Suprapubic skin (tissue), 4 donors: ENCODE measurements around the gene MAPK7.

Experiments
- EP300 ChIP-seq: sonication (generic); formaldehyde crosslinking; IDR thresholded peaks from one replicate; pipeline ENCODE4 v1.6.1; 2017; ENCODE audit warnings: antibody characterized with exemption
- POLR2A ChIP-seq, 2 donors: fragments of 450-650 bp; IDR thresholded peaks; one replicate each; pipeline ENCODE4 v1.6.1; 2017; ENCODE audit warnings: antibody characterized with exemption in 2 of 2, mild to moderate bottlenecking in 2 of 2, moderate library complexity in 2 of 2
- POLR2AphosphoS5 ChIP-seq, 3 donors: sonication (generic); formaldehyde crosslinking; IDR thresholded peaks; one replicate each; pipeline ENCODE4 v1.6.1; 2017; ENCODE audit warnings: antibody characterized with exemption in 3 of 3
- TF ChIP-seq, protein P1 (sequence below), 2 donors: fragments of 200-600 bp in 1 of 2; fragments of 450-650 bp in 1 of 2; sonication (generic) in 1 of 2; IDR thresholded peaks; one replicate each; pipeline ENCODE4 v1.5.1; 2016 to 2019; ENCODE audit warnings: antibody characterized with exemption in 2 of 2, mild to moderate bottlenecking in 1 of 2, moderate library complexity in 1 of 2

GRCh38 chr17:19398301-19399181 lies 20.2 kb downstream of the MAPK7 start:
- no peak for TF ChIP-seq POLR2A (IDR thresholded peaks at IDR 0.05)
- TF ChIP-seq, protein P1, sequence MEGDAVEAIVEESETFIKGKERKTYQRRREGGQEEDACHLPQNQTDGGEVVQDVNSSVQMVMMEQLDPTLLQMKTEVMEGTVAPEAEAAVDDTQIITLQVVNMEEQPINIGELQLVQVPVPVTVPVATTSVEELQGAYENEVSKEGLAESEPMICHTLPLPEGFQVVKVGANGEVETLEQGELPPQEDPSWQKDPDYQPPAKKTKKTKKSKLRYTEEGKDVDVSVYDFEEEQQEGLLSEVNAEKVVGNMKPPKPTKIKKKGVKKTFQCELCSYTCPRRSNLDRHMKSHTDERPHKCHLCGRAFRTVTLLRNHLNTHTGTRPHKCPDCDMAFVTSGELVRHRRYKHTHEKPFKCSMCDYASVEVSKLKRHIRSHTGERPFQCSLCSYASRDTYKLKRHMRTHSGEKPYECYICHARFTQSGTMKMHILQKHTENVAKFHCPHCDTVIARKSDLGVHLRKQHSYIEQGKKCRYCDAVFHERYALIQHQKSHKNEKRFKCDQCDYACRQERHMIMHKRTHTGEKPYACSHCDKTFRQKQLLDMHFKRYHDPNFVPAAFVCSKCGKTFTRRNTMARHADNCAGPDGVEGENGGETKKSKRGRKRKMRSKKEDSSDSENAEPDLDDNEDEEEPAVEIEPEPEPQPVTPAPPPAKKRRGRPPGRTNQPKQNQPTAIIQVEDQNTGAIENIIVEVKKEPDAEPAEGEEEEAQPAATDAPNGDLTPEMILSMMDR (IDR thresholded peaks at IDR 0.05) = no peak
- no peak for TF ChIP-seq POLR2AphosphoS5 (IDR thresholded peaks at IDR 0.05)
- no peak for TF ChIP-seq EP300
